Activated T-cell treated with anti-CD3 and anti-CD28 coated beads, Interleukin-2, amount 50 U/mL, for 72 hours (primary cell): Measurements from ENCODE around the gene LENG1. TPM values are rescaled to one million over a fixed set of nuclear protein-coding genes. Genes with fewer than 3 reads are reported as not detected.

Experiments used
- ATAC-seq, 2 donors: fragments of 150-1000 bp; cut with Tn5 transposase; replicated peaks in 1 of 2; 2 replicates each; pipeline ENCODE4 v1.10.0; 2021; ENCODE audit warnings: moderate library complexity in 2 of 2, mild to moderate bottlenecking in 1 of 2
- DNase-seq, 2 donors: peaks; one replicate each; pipeline ENCODE4 v3.0.0; 2021 to 2022; ENCODE audit warnings: mixed read lengths in 1 of 2
- H3K27ac Mint-ChIP-seq: one replicate; pipeline ENCODE4 v1.8.0; 2022; ENCODE audit warnings: mild to moderate bottlenecking, moderate library complexity, mixed read lengths
- H3K27me3 Mint-ChIP-seq: one replicate; pipeline ENCODE4 v1.8.0; 2022; ENCODE audit warnings: low read depth, mixed read lengths
- H3K36me3 Mint-ChIP-seq, 2 donors: one replicate each; pipeline ENCODE4 v1.8.0; 2022; ENCODE audit warnings: mixed read lengths in 2 of 2, mild to moderate bottlenecking in 1 of 2; ENCODE audit not compliant: insufficient read depth in 2 of 2
- H3K4me1 Mint-ChIP-seq: one replicate; pipeline ENCODE4 v1.8.0; 2022; ENCODE audit warnings: low read depth, mixed read lengths
- H3K4me3 Mint-ChIP-seq, 2 donors: one replicate each; pipeline ENCODE4 v1.8.0; 2022; ENCODE audit warnings: mild to moderate bottlenecking in 2 of 2, mixed read lengths in 2 of 2, moderate library complexity in 2 of 2
- H3K9me3 Mint-ChIP-seq, 2 donors: one replicate each; pipeline ENCODE4 v1.8.0; 2022; ENCODE audit warnings: mixed read lengths in 2 of 2
- total RNA-seq, 2 donors: library from RNA; stranded (reverse); gene quantifications; one replicate each; pipeline ENCODE4 v1.2.3, GENCODE V29; 2022

The LENG1 gene
- total RNA-seq, 2 donors from 2014 or later = 2.9 to 3.7 TPM

DNA sequence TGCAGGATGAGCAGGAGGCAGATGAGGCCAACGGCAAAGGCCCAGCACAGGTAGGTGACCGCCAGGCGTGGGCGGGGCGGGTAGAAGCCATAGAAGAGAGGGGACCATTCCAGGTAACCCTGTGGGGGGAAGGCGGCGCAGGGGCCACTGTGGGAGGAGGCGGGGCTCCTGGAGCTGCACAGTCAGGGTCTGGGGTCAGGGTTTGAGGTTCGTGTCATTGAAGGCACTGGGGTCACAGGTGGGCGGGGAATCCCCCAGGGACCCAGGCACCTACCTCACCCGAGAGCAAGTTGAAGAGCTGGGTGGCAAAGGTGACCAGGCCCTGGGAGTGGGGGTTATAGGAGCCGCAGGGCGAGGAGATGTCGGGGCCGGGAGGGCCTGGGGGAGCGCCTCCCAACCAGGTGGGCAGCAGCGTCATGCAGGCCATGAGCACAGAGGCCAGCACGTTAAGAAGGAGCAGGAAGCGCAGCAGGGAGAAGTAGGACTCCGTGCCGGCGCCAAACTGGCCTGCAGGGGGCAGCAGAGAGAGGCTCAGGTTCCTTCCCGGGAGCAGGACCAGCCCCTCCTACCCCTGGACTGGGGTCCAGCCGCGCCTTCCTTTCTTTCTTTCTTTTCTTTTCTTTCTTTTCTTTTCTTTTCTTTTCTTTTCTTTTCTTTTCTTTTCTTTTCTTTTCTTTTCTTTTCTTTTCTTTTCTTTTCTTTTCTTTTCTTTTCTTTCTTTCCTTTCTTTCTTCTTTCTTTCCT is 8.8 kb upstream of the LENG1 start:
- H3K27me3 Mint-ChIP-seq = peaks cover 21% of the 10 kb centered on the region
- H3K4me3 Mint-ChIP-seq = peak overlapping the region; percentile 22 to 63
- no peak overlapping the region for H3K27ac Mint-ChIP-seq
- peak; percentile 87 to 91 for ATAC-seq
- peaks cover 21% of the 10 kb centered on the region for H3K4me1 Mint-ChIP-seq
- H3K36me3 Mint-ChIP-seq = no peaks in the 10 kb centered on the region
- DNase-seq = peak; percentile 92 to 94
- H3K9me3 Mint-ChIP-seq = no peaks in the 10 kb centered on the region

DNA sequence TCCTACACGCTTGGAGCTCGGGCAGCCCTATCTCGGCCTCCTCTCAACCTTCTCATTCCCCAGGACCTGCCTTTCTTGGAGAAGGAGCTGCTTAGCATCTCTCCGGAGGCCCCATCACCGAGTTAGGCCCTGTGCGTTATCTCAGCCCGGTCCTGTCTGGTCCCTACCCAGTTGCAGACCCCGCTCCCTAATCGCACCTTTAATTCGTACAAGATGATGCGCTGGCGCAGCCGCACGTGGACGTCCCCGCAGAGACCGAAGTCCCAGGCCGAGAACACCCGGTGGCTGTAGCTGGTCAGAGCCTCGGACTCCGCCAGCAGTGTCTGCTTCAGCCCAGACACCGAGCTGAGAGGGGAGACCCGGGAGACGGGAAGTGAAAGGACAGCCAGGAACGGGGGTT is 5.7 kb upstream of the LENG1 start:
- Mint-ChIP-seq H3K27me3 (peaks cover 21% of the 10 kb centered on the region), H3K27ac (no peak overlapping the region)
- ATAC-seq = no peak

DNA sequence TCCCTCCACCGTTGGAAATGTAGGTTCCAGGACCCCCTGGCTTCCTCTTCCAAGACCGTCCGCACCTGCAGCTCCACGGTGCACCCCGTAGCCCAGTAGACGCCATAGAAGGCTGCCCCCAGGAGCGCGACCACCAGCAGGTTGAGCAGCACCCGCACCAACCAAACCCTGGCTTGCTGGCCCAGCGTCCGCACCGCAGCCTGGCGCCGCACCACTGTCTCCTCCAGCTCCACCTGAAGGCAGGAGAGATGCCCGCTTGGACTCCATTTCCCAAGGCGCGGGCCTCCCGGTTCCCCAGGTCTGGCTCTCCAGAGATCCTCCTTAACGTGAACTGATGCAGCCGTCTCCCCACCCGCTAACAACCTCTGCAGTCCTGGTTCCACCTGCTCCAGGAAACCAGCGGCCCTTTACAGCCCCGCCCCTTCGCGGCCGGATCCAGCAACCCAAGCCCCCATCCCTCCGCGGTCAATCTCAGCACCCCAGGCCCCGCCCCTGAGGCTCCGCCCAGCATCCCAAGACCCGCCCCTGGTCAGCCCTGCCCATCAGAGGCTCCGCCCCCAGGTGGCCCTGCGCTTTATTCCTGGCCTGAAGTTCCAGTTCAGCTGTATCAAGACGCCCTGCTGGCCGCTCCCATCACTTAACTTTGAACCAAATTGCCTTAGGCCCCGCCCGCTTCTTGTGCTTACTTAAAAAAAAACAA is 5.0 kb upstream of the LENG1 start:
- peaks cover 53% of the 10 kb centered on the region for H3K4me1 Mint-ChIP-seq
- peaks cover 21% of the 10 kb centered on the region for H3K27me3 Mint-ChIP-seq
- H3K27ac Mint-ChIP-seq = no peak overlapping the region
- ATAC-seq = peak in 1 of 2 donors; percentile 6
- no peaks in the 10 kb centered on the region for H3K9me3 Mint-ChIP-seq
- peaks cover 0 to 3% of the 10 kb centered on the region in 2 donors for H3K36me3 Mint-ChIP-seq
- peak overlapping the region; percentile 72 to 75 for H3K4me3 Mint-ChIP-seq
- DNase-seq = peak; percentile 65 to 81

More for the DNA sequence above, 5.7 kb upstream of the LENG1 start:
- DNase-seq = no peak
- no peaks in the 10 kb centered on the region for H3K9me3 Mint-ChIP-seq
- H3K4me1 Mint-ChIP-seq = peaks cover 50% of the 10 kb centered on the region
- H3K36me3 Mint-ChIP-seq = no peaks in the 10 kb centered on the region
- no peak overlapping the region for H3K4me3 Mint-ChIP-seq

DNA sequence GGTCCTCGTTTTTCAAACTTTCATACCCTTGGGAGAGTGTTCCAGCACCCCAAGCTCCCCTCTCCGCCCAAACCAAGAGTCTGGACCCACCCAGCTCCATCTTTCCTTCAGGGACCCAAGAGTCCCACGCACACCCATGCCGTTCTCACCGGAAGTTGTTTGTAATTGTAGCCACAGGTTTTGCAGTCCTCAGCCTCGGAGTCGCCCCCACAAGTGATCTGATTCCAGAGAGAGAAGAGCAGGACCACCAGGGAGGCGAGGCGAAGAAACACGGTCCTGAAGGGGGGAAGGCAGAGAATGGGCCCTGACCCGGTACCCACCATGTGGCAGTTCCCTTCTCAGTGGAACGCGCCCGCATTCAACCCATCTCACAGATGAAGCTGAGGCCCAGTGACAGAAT is 3.4 kb upstream of the LENG1 start:
- Mint-ChIP-seq H3K4me1 (peaks cover 59% of the 10 kb centered on the region), H3K36me3 (peaks cover 2 to 6% of the 10 kb centered on the region in 2 donors), H3K27ac (no peak overlapping the region), H3K9me3 (no peaks in the 10 kb centered on the region), H3K27me3 (peaks cover 21% of the 10 kb centered on the region), H3K4me3 (peak overlapping the region; percentile 93 to 98)
- ATAC-seq = no peak
- no peak for DNase-seq

DNA sequence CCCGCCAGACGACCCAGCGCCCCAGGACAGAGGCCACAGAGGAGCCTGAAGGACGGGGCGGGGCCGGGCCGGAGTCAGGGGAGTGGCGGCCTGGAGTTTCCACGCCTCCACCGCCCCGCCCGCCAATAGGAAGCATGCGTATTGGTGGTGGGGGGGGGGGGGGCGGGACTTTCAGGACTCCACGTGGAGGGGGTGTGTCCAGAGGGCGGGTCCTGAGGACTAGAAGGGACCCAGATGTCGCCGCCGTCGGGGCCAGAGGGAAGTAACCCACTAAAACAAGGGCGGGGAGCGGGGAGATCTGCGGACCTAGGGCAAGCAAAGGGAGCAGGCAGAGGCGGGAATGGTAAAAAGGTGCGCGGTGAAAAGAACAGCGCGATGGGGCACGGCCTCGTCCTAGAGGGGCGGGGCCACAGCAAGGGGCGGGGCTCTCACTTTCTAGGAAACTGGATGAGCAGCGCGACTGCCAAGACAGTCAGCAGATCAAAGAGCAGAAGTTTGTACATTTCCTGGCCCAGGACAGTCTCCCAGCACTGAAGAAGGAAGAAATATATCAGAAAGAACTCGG is 2.8 kb upstream of the LENG1 start:
- Mint-ChIP-seq H3K9me3 (no peaks in the 10 kb centered on the region), H3K27ac (no peak overlapping the region), H3K27me3 (peaks cover 21% of the 10 kb centered on the region), H3K4me3 (peak overlapping the region; percentile 93 to 98), H3K4me1 (peaks cover 62% of the 10 kb centered on the region), H3K36me3 (peaks cover 2 to 6% of the 10 kb centered on the region in 2 donors)
- DNase-seq (peak; percentile 85 to 89), ATAC-seq (peak; percentile 35 to 39)

DNA sequence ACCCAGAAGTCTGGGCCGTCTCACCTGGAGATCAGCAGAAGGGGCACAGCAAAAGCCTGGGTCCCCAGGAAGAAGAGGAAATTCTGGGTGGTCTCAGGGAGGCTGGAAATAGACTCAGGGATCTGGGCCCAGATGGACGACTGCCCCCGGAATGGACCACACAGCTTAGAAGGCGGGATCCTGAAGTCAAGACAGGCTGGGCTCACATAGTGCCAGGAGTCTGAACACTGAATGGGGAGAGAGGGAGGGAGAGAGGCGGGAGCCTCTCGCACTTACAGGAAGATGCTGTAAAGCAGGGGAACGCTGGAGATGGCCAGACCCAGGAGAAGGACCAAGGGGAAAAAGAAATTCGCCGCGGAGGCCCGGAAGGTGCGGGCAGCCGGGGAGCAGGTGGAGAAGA is 1.3 kb upstream of the LENG1 start:
- Mint-ChIP-seq H3K27ac (no peak overlapping the region), H3K4me1 (peaks cover 62% of the 10 kb centered on the region), H3K36me3 (peaks cover 2 to 12% of the 10 kb centered on the region in 2 donors), H3K4me3 (peak overlapping the region; percentile 90 to 98), H3K27me3 (peaks cover 19% of the 10 kb centered on the region), H3K9me3 (no peaks in the 10 kb centered on the region)
- ATAC-seq (no peak), DNase-seq (no peak)

DNA sequence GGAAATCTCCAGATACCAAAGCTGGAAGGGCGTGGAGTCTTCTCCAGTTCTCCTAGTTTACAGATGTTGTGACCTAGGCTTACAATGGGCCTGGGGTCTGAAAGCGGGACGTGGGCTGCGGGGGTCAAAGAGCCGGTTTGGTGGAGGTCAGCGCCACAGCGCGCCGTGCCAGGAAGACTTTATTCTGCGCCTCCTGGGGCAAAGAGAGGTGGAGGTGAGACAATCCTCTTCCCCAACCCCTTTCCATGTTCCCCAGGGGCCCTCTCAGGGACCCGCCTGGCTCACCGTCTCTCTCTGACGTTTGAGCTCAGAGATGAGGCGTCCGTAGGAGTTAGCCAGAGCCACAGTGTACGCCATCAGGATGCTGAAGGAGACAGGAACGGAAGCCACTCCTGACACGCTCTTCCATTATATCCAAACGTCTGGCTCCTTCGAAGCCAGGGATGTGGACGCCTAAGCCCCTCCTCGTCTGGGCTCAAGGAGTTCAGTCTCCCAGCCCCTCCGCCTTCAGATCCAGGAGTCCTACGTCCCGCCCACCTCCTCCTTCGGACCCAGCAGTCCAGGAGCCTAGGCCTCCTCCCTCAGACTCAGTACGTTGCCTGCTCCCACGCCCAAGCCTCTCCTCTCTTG is 776 bp upstream of the LENG1 start:
- Mint-ChIP-seq H3K36me3 (peaks cover 2 to 12% of the 10 kb centered on the region in 2 donors), H3K27me3 (peaks cover 14% of the 10 kb centered on the region), H3K4me1 (peaks cover 61% of the 10 kb centered on the region), H3K27ac (peak overlapping the region; percentile 95), H3K4me3 (peak overlapping the region; percentile 90 to 98), H3K9me3 (no peaks in the 10 kb centered on the region)
- DNase-seq = no peak
- peak in 1 of 2 donors; percentile 0 for ATAC-seq

DNA sequence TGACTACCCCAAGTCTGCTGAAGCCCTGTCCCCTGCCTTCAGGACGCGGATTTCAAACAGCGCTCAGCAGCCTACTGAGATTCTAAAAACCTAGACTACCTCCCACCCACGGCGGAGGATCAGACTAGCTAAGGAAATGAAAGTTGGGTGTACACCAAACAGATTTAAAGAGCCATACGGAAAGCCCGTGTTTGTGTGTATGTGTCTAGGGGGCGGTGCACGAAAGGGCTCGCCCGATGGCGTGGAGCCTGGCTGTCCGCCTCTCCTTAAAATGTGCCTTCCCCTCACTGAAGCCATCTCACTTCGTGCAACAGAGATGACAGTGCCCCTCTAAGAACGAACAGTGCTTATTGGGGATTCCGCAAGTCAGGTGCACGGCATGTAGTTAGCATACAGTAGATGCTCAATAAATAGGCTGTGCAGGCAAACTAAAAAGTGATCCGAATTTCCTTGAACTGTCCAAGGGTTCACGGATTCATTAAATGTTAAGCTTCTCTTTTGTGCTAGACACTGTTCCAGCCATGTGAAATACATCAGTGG is 639 bp downstream of the LENG1 start:
- Mint-ChIP-seq H3K9me3 (no peaks in the 10 kb centered on the region), H3K4me1 (peaks cover 61% of the 10 kb centered on the region), H3K36me3 (peaks cover 4 to 25% of the 10 kb centered on the region in 2 donors), H3K27me3 (peaks cover under 1% of the 10 kb centered on the region), H3K27ac (peak overlapping the region; percentile 59), H3K4me3 (peak overlapping the region; percentile 90 to 98)
- peak; percentile 36 for DNase-seq
- ATAC-seq = no peak

DNA sequence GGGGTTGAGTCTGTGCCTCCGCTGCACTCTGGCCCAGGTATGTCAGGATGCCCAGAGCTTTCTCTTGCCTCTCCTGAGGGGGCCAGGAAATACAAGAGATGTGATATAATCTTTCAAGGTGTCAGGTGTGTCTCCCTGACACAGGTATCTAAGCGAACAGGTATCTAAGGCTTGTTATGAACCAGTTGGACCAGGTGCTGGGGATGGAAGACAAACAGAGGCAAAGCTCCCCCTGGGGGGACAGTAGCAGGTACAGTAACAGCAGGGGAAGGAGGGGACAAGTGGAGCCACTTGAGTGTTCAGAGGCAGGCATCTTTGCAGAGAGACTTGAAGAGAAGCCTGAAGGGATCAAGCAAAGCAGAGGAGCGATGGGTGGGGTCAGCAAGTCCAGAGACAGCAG is 2.6 kb downstream of the LENG1 start:
- Mint-ChIP-seq H3K27me3 (no peaks in the 10 kb centered on the region), H3K9me3 (no peaks in the 10 kb centered on the region), H3K27ac (peak overlapping the region; percentile 58), H3K4me1 (peaks cover 49% of the 10 kb centered on the region), H3K4me3 (peak overlapping the region; percentile 35 to 45), H3K36me3 (peaks cover 4 to 30% of the 10 kb centered on the region in 2 donors)
- ATAC-seq = no peak
- no peak for DNase-seq

DNA sequence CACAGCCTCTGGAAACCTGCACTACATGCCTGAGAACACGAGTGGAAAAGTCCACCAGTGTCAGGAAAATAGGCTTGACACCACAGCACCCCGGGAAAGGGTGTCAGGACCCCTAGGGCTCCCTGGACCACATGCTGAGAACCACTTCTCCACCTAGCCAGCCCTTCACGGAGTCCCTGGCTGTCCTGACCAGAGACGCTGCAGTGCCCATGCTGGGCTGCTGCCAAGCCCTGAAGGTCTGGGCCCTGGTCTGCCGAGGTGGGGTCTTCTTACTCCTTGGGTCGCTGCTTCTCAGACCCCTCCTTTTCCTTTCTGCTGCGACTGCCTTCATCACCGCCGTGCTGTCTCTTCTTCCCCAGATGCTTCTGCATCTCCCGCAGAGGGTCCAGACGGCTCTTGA is 3.0 kb downstream of the LENG1 start:
- H3K4me3 Mint-ChIP-seq = no peak overlapping the region
- no peaks in the 10 kb centered on the region for H3K27me3 Mint-ChIP-seq
- DNase-seq = no peak
- H3K36me3 Mint-ChIP-seq = peaks cover 4 to 30% of the 10 kb centered on the region in 2 donors
- ATAC-seq = no peak
- H3K9me3 Mint-ChIP-seq = no peaks in the 10 kb centered on the region
- no peak overlapping the region for H3K27ac Mint-ChIP-seq
- peaks cover 45% of the 10 kb centered on the region for H3K4me1 Mint-ChIP-seq

DNA sequence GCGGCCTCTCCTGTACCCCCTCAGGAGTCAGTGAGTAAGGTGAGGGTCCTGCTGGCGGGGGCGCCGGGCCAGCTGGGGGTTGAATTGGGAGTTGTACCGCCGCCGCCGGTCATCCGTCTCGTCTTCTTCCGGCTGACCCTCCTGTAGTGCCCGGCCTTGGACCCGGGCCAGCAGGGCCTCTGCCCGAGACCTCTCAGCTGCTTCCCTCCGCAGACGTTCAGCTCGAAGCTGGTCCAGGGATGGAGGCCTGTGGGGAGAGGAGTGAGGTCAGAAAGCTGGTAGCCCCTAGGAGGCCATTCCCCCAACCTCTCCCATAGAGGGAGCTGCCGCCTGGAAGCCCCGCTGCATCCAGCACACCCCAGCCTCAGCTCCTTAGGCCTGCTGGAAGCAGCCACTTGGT is 3.8 kb downstream of the LENG1 start:
- Mint-ChIP-seq H3K36me3 (peaks cover 4 to 33% of the 10 kb centered on the region in 2 donors), H3K27me3 (no peaks in the 10 kb centered on the region), H3K27ac (no peak overlapping the region), H3K4me1 (peaks cover 38% of the 10 kb centered on the region), H3K4me3 (no peak overlapping the region), H3K9me3 (no peaks in the 10 kb centered on the region)
- DNase-seq (no peak), ATAC-seq (no peak)

DNA sequence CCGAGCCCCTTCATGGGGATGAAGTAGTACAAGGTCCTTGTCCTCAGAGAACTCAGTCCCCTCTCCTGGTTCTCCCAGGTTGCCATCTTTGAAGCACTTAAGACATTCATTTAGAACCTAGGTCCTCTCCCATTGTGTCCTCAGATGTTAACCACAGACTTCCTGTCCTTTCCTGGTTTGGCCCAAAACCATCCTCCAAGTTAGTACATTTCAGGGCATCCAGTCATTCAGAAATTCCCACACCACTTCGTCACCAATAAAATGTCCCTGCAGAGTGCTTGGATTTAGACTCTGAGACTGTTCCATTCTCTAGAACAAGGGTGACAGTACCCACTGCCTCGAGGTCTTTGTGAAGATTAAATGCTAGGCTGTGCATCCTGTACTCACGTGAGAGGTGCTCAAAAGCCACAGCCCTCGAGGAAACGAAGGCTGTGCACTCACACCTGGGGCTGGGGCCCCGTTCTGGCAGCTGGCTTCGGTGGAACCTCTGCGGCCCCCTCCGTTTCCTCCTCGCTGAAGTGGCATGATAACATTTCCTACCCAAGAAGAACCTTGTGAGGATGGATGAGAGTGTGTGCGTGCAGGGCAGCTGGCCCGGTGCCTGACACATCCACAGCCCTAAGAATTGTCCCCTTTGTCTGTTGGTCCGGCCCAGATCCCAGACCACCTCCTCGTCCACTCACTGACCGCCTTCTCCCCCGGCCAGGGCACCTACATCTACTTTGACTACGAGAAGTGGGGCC is 4.7 kb downstream of the LENG1 start:
- H3K27ac Mint-ChIP-seq = peak overlapping the region; percentile 52
- no peak for ATAC-seq
- peaks cover 30% of the 10 kb centered on the region for H3K4me1 Mint-ChIP-seq
- no peaks in the 10 kb centered on the region for H3K27me3 Mint-ChIP-seq
- DNase-seq = peak; percentile 31 to 38
- no peaks in the 10 kb centered on the region for H3K9me3 Mint-ChIP-seq
- H3K4me3 Mint-ChIP-seq = peak overlapping the region in 1 of 2 donors; percentile 14
- H3K36me3 Mint-ChIP-seq = peaks cover 4 to 33% of the 10 kb centered on the region in 2 donors
